Panc1 (cell line): Measurements from ENCODE around the gene CLMP. TPM values are rescaled to one million over a fixed set of nuclear protein-coding genes. Genes with fewer than 3 reads are reported as not detected.

Source experiments
- ATAC-seq: fragments of 200-7000 bp; cut with Tn5 transposase; 2 replicates; pipeline ENCODE4 v1.9.1; 2020; ENCODE audit warnings: mild to moderate bottlenecking, moderate library complexity
- BruUV-seq: library from RNA; stranded (reverse); fragments of 400-500 nt; replicated peaks from 2 replicates; lab custom pipeline; 2021; lab: Mats Ljungman, UMichigan
- CTCF ChIA-PET: fragments of 300-600 bp; sonication (Branson Sonifier 250); formaldehyde crosslinking; loops from one replicate; lab custom pipeline; 2022; ENCODE audit warnings: antibody characterized with exemption; lab: Charles Lee
- POLR2A ChIA-PET: fragments of 300-600 bp; sonication (Branson Sonifier 250); formaldehyde crosslinking; loops from one replicate; lab custom pipeline; 2022; ENCODE audit warnings: antibody characterized with exemption; lab: Charles Lee
- DNase-seq: peaks from one replicate; pipeline ENCODE4 v3.0.0-alpha.2; 2010; ENCODE audit warnings: low read depth, low spot score
- H3K27ac ChIP-seq: 2 replicates; pipeline ENCODE4 v1.5.1; 2011; ENCODE audit warnings: mild to moderate bottlenecking, low read length, inconsistent platforms
- H3K27me3 ChIP-seq: fragments of 200-500 bp; sonication (Bioruptor generic); 2 replicates; pipeline ENCODE4 v1.6.0; 2014; ENCODE audit warnings: low read length, inconsistent platforms; ENCODE audit not compliant: control insufficient read depth, insufficient read depth
- H3K36me3 ChIP-seq: fragments of 200-500 bp; sonication (Bioruptor generic); 2 replicates; pipeline ENCODE4 v1.5.1; 2014; ENCODE audit warnings: inconsistent platforms, mild to moderate bottlenecking, low read length, moderate library complexity; ENCODE audit not compliant: control insufficient read depth, insufficient read depth
- H3K4me1 ChIP-seq: 2 replicates; pipeline ENCODE4 v1.5.1; 2011; ENCODE audit warnings: inconsistent platforms, mild to moderate bottlenecking, low read length, moderate library complexity; ENCODE audit not compliant: control insufficient read depth, insufficient read depth
- H3K4me3 ChIP-seq, 2 experiments: 2 replicates each; pipeline ENCODE4 v1.5.1; 2011 to 2012; ENCODE audit warnings: low read depth in 2 of 2, low read length in 2 of 2, mild to moderate bottlenecking in 2 of 2, inconsistent platforms in 1 of 2, moderate library complexity in 1 of 2
- H3K9me3 ChIP-seq: fragments of 200-500 bp; sonication (Bioruptor generic); 2 replicates; pipeline ENCODE4 v1.5.1; 2014; ENCODE audit warnings: low read depth, mild to moderate bottlenecking, inconsistent platforms, low read length, moderate library complexity; ENCODE audit not compliant: control insufficient read depth, insufficient read depth
- CTCF ChIP-seq: fragments of 450-650 bp; IDR thresholded peaks from 2 replicates; pipeline ENCODE4 v1.5.1; 2017; ENCODE audit warnings: mild to moderate bottlenecking
- POLR2AphosphoS5 ChIP-seq: IDR thresholded peaks from 2 replicates; pipeline ENCODE4 v1.6.1; 2012; ENCODE audit warnings: mild to moderate bottlenecking, low read depth, low read length, moderate library complexity
- REST ChIP-seq, 2 experiments: IDR thresholded peaks; 2 replicates each; pipeline ENCODE4 v1.6.1; 2011 to 2012; ENCODE audit warnings: low read depth in 2 of 2, control low read depth in 1 of 2, low read length in 1 of 2, mild to moderate bottlenecking in 1 of 2, moderate library complexity in 1 of 2; ENCODE audit not compliant: insufficient read depth in 1 of 2
- SIN3A ChIP-seq: IDR thresholded peaks from 2 replicates; pipeline ENCODE4 v1.6.1; 2012; ENCODE audit warnings: low read depth, mild to moderate bottlenecking, low read length, moderate library complexity, borderline replicate concordance; ENCODE audit not compliant: insufficient read depth
- TCF7L2 ChIP-seq: IDR thresholded peaks from 2 replicates; pipeline ENCODE4 v1.6.1; 2011; ENCODE audit warnings: mild to moderate bottlenecking, low read depth, low read length, inconsistent platforms
- in situ Hi-C: cut with HindIII; loops from 2 replicates; pipeline ENCODE4 v1.10.0; 2016; ENCODE audit warnings: low sequenced_read_pairs, low pct_unique_long_range_greater_than_20kb
- intact Hi-C: fragments of 100-400 bp; cut with micrococcal nuclease; formaldehyde crosslinking; loops from one replicate; pipeline ENCODE4 v1.10.0; 2022; ENCODE audit not compliant: unreplicated experiment
- total RNA-seq: library from RNA; stranded (reverse); gene quantifications from one replicate; pipeline ENCODE4 v1.2.1, GENCODE V29; 2021; ENCODE audit not compliant: unreplicated experiment

The CLMP gene
- total RNA-seq, 1 experiment from 2014 or later = 1.5 TPM

- BruUV-seq = no TSS peak
- no peak for DNase-seq
- ATAC-seq = no peak
- intact Hi-C loops = no loop called here
- POLR2A ChIA-PET = no interaction called here
- no peaks in the 10 kb centered on the region for H3K9me3 ChIP-seq
- CTCF ChIA-PET = interaction anchor here (0.6 kb wide), 1 partner anchor 40 kb away, joined by 3 read pairs; no protein-coding TSS in a partner anchor
- in situ Hi-C loops = no loop called here
- H3K27me3 ChIP-seq = peaks cover 18% of the 10 kb centered on the region
- H3K4me1 ChIP-seq = peaks cover 6% of the 10 kb centered on the region; the same call in 1 of the 2 replicates
- H3K4me3 ChIP-seq = no peak overlapping the region
- H3K36me3 ChIP-seq = no peaks in the 10 kb centered on the region
- no peak overlapping the region for H3K27ac ChIP-seq
- TF ChIP-seq SIN3A (no peak), REST (IDR thresholded peaks at IDR 0.05; ENCODE audit: insufficient read depth in 1 of 2, low read depth in 2 of 2, low read length in 1 of 2) (no peak), POLR2AphosphoS5 (no peak), CTCF (no peak), TCF7L2 (no peak)
Measured at GRCh38 chr11:123191939-123192338, 3.1 kb downstream of the CLMP start.

- no peaks in the 10 kb centered on the region for H3K36me3 ChIP-seq
- no TSS peak for BruUV-seq
- H3K27ac ChIP-seq = no peak overlapping the region
- TF ChIP-seq CTCF (no peak), POLR2AphosphoS5 (no peak)
- H3K4me1 ChIP-seq = peaks cover 6% of the 10 kb centered on the region; the same call in 1 of the 2 replicates
- ChIA-PET CTCF (interaction anchor here (0.9 to 1.0 kb wide), 2 partner anchors 56 to 88 kb away, joined by 5 to 6 read pairs; no protein-coding TSS in a partner anchor), POLR2A (no interaction called here)
- no peak overlapping the region for H3K4me3 ChIP-seq
- no peaks in the 10 kb centered on the region for H3K9me3 ChIP-seq
- no peak for DNase-seq
- intact Hi-C loops (no loop called here), in situ Hi-C loops (no loop called here)
- H3K27me3 ChIP-seq = peaks cover 18% of the 10 kb centered on the region
- no peak for ATAC-seq
Measured at GRCh38 chr11:123190518-123190917, 4.5 kb downstream of the CLMP start.
